ENCODE results near the gene ALDH18A1. TPM values are rescaled to one million over a fixed set of nuclear protein-coding genes. Genes with fewer than 3 reads are reported as not detected.

Gene ALDH18A1
- total and polyA plus RNA-seq, 2 of the 8 experiments (the other 6 are each of a cell fraction or from before 2014, with no cell fraction given), result 59.6 to 128 TPM

DNA sequence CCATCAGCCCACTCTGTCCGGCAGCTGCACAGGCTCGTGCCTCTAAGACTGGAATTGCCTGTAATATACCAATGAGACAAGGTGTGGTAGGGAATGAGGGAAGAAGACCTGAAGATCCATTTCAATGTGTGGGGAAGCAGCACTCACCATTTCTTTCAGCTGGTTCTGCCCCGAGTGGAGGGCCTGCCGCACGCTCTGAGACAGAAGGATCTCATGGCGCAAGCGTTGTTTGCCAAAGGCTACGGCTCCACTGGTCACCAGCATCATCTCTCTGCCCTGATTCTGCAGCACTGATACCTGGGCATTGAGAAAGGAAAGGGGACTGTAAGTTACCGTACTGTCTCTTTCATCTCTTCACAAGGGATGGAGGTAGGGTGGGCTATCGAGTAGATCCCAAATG, 19.4 kb downstream of the ALDH18A1 start:
- Histone ChIP-seq H3K79me2 (ENCODE audit: control insufficient read depth in 1 of 2, insufficient read depth in 2 of 2, low read length in 2 of 2) (no peaks in the 10 kb centered on the region), H2BK12ac (ENCODE audit: low read depth, low read length) (no peak overlapping the region), H3K79me1 (ENCODE audit: low read depth, low read length) (no peaks in the 10 kb centered on the region), H4K5ac (ENCODE audit: insufficient read length, low read depth, low read length) (no peak overlapping the region), H2BK20ac (ENCODE audit: low read length) (no peak overlapping the region), H3K18ac (ENCODE audit: extremely low read depth, low read length) (no peak overlapping the region), H2BK5ac (ENCODE audit: low read depth, low read length) (no peak overlapping the region), H3K14ac (ENCODE audit: insufficient read length) (no peak overlapping the region), H4K91ac (replicated peaks; ENCODE audit: insufficient read length, low read length) (no peak overlapping the region), H3K23ac (ENCODE audit: insufficient read length) (no peak overlapping the region), H2AK5ac (ENCODE audit: low read depth, low read length) (no peak overlapping the region), H3K27me3 (replicated peaks in 1 of 4; ENCODE audit: control insufficient read depth in 3 of 4, extremely low read depth in 1 of 4, insufficient read depth in 3 of 4, low read length in 3 of 4) (no peaks in the 10 kb centered on the region), H2BK120ac (replicated peaks; ENCODE audit: low read depth, low read length) (no peak overlapping the region), H4K8ac (ENCODE audit: extremely low read depth, insufficient read depth, low read length) (no peak overlapping the region), H4K20me1 (replicated peaks in 1 of 2; ENCODE audit: control insufficient read depth in 1 of 2, insufficient read depth in 2 of 2, low read length in 2 of 2) (no peaks in the 10 kb centered on the region), H3K27ac (ENCODE audit: low read depth, low read length) (no peak overlapping the region; the same call in 1 of the 2 replicates), H3K9ac (replicated peaks in 1 of 4; ENCODE audit: extremely low read depth in 1 of 4, low read depth in 3 of 4, low read length in 3 of 4) (no peak overlapping the region), H3K36me3 (ENCODE audit: control insufficient read depth in 2 of 4, insufficient read depth in 4 of 4, low read length in 3 of 4) (peaks cover 2 to 57% (median 32%) of the 10 kb centered on the region in 4 experiments; a peak in 7 of 8 replicates), H3K4me3 (ENCODE audit: extremely low read depth in 1 of 4, insufficient read depth in 2 of 4, low read depth in 3 of 4, low read length in 4 of 4) (no peak overlapping the region), H3K4me2 (ENCODE audit: insufficient read depth in 1 of 2, low read depth in 2 of 2, low read length in 2 of 2) (no peak overlapping the region), H3K56ac (replicated peaks; ENCODE audit: insufficient read length, low read depth, low read length) (no peak overlapping the region), H2BK15ac (ENCODE audit: low read length) (no peak overlapping the region), H3K23me2 (ENCODE audit: low read depth, low read length) (no peaks in the 10 kb centered on the region), H3K4ac (replicated peaks; ENCODE audit: insufficient read length, low read depth, low read length) (no peak overlapping the region), H3K9me3 (ENCODE audit: insufficient read depth in 2 of 2, low read depth in 1 of 2, low read length in 1 of 2) (no peaks in the 10 kb centered on the region), H3K4me1 (replicated peaks in 1 of 4; ENCODE audit: control insufficient read depth in 3 of 4, insufficient read depth in 4 of 4, low read length in 3 of 4) (no peaks in the 10 kb centered on the region), H2AFZ (ENCODE audit: low read length) (no peak overlapping the region)
- FAIRE-seq (no peak), DNase-seq (ENCODE audit: low read depth in 1 of 2, low spot score in 2 of 2) (no peak)
- no peak for TF ChIP-seq SP1 (IDR thresholded peaks at IDR 0.05; ENCODE audit: low read depth, low read length)
- TF ChIP-seq NANOG (IDR thresholded peaks at IDR 0.05; ENCODE audit: insufficient read depth, low read depth, low read length, poor library complexity, severe bottlenecking), result no peak
- no peak for TF ChIP-seq SRF (IDR thresholded peaks at IDR 0.05; ENCODE audit: low read depth, low read length)
- no peak for TF ChIP-seq RFX5 (IDR thresholded peaks at IDR 0.05; ENCODE audit: borderline replicate concordance, low read depth, low read length)
- no peak for TF ChIP-seq JUN (IDR thresholded peaks at IDR 0.05; ENCODE audit: low read depth, low read length)
- no peak for TF ChIP-seq CBX5 (IDR thresholded peaks at IDR 0.05; ENCODE audit: low read depth, low read length)
- no peak for TF ChIP-seq EGR1 (IDR thresholded peaks at IDR 0.05; ENCODE audit: borderline replicate concordance, low read depth, low read length)
- TF ChIP-seq TEAD4 (IDR thresholded peaks at IDR 0.05; ENCODE audit: low read depth, low read length), result no peak
- no peak for TF ChIP-seq GTF2F1 (IDR thresholded peaks at IDR 0.05; ENCODE audit: borderline replicate concordance, low read depth, low read length)
- no peak for TF ChIP-seq BCL11A (IDR thresholded peaks at IDR 0.05; ENCODE audit: low read depth in 2 of 2, low read length in 2 of 2)
- TF ChIP-seq POLR2A (IDR thresholded peaks at IDR 0.05; ENCODE audit: control extremely low read depth in 1 of 2, low read depth in 2 of 2, low read length in 2 of 2), result no peak
- no peak for TF ChIP-seq CEBPB (IDR thresholded peaks at IDR 0.05; ENCODE audit: low read depth, low read length)
- no peak for TF ChIP-seq RXRA (IDR thresholded peaks at IDR 0.05; ENCODE audit: insufficient read depth, low read depth, low read length)
- TF ChIP-seq MAFK (IDR thresholded peaks at IDR 0.05; ENCODE audit: low read depth, low read length), result no peak
- ChIA-PET CTCF (ENCODE audit: partially characterized antibody) (interaction anchor here (1.1 kb wide), 1 partner anchor 23 kb away, joined by 3 read pairs; no protein-coding TSS in a partner anchor), POLR2A (ENCODE audit: partially characterized antibody) (no interaction called here)
- WGBS, 2 experiments (ENCODE audit: extremely low coverage in 1 of 2, insufficient coverage in 1 of 2, insufficient read length in 1 of 2, insufficient replicate concordance in 2 of 2, low coverage in 1 of 2, low lambda C conversion rate in 2 of 2, missing lambda C conversion rate in 1 of 2), result 88% methylated on average over 10 of the region's 10 CpGs; no CpG with 5 or more reads in 1 of the 2 experiments

Data from H1 (cell line).